ENCODE results near the gene CDH6. TPM values are rescaled to one million over a fixed set of nuclear protein-coding genes. Genes with fewer than 3 reads are reported as not detected.

CDH6 gene
- total RNA-seq, 2 donors from 2014 or later = 0.61 to 1.1 TPM

GRCh38 chr5:31194892-31195555 is 1.5 kb downstream of the CDH6 start:
- intact Hi-C loops (cut with DNase I, micrococcal nuclease) = no loop called here
- DNase-seq = no peak
- peak; percentile 79 for ATAC-seq

- intact Hi-C loops (cut with DNase I, micrococcal nuclease) = no loop called here
- ATAC-seq (no peak), DNase-seq (no peak)
Measured at GRCh38 chr5:31196309-31196708, 2.8 kb downstream of the CDH6 start.

- intact Hi-C loops (cut with DNase I, micrococcal nuclease) = no loop called here
- no peak for DNase-seq
- ATAC-seq = no peak
Measured at GRCh38 chr5:31197183-31197582, 3.7 kb downstream of the CDH6 start.

- DNase-seq (no peak), ATAC-seq (no peak)
- intact Hi-C loops (cut with DNase I, micrococcal nuclease) = no loop called here
Measured at GRCh38 chr5:31204958-31205357, 11.5 kb downstream of the CDH6 start.

- intact Hi-C loops (cut with DNase I, micrococcal nuclease) = no loop called here
- DNase-seq = no peak
- no peak for ATAC-seq
Measured at GRCh38 chr5:31208043-31208442, 14.6 kb downstream of the CDH6 start.

GRCh38 chr5:31209334-31209733 is 15.8 kb downstream of the CDH6 start:
- DNase-seq = no peak
- intact Hi-C loops (cut with DNase I, micrococcal nuclease) = no loop called here
- no peak for ATAC-seq

GRCh38 chr5:31211098-31211497 is 17.6 kb downstream of the CDH6 start:
- ATAC-seq = no peak
- intact Hi-C loops (cut with DNase I, micrococcal nuclease) = no loop called here
- no peak for DNase-seq

- intact Hi-C loops (cut with DNase I, micrococcal nuclease) = no loop called here
- ATAC-seq (no peak), DNase-seq (no peak)
Measured at GRCh38 chr5:31213257-31213656, 19.8 kb downstream of the CDH6 start.

- DNase-seq (no peak), ATAC-seq (peak; percentile 34)
- intact Hi-C loops (cut with DNase I, micrococcal nuclease) = no loop called here
Measured at GRCh38 chr5:31213705-31214121, 20.2 kb downstream of the CDH6 start.

- ATAC-seq (no peak), DNase-seq (no peak)
- intact Hi-C loops (cut with DNase I, micrococcal nuclease) = no loop called here
Measured at GRCh38 chr5:31214229-31214628, 20.7 kb downstream of the CDH6 start.

GRCh38 chr5:31215236-31215635 is 21.8 kb downstream of the CDH6 start:
- no peak for DNase-seq
- ATAC-seq = no peak
- intact Hi-C loops (cut with DNase I, micrococcal nuclease) = no loop called here

- ATAC-seq (no peak), DNase-seq (no peak)
- intact Hi-C loops (cut with DNase I, micrococcal nuclease) = no loop called here
Measured at GRCh38 chr5:31217446-31217845, 24.0 kb downstream of the CDH6 start.

- intact Hi-C loops (cut with DNase I, micrococcal nuclease) = no loop called here
- no peak for DNase-seq
- peak; percentile 98 for ATAC-seq
Measured at GRCh38 chr5:31218978-31219377, 25.5 kb downstream of the CDH6 start.

GRCh38 chr5:31221001-31221400 is 27.5 kb downstream of the CDH6 start:
- intact Hi-C loops (cut with DNase I, micrococcal nuclease) = no loop called here
- no peak for DNase-seq
- ATAC-seq = peak; percentile 51

GRCh38 chr5:31225118-31225517 is 31.6 kb downstream of the CDH6 start:
- ATAC-seq (no peak), DNase-seq (no peak)
- intact Hi-C loops (cut with DNase I, micrococcal nuclease) = no loop called here

- intact Hi-C loops (cut with DNase I, micrococcal nuclease) = no loop called here
- ATAC-seq (no peak), DNase-seq (no peak)
Measured at GRCh38 chr5:31225613-31226012, 32.1 kb downstream of the CDH6 start.

- DNase-seq = no peak
- ATAC-seq = no peak
- intact Hi-C loops (cut with DNase I, micrococcal nuclease) = no loop called here
Measured at GRCh38 chr5:31226651-31227050, 33.2 kb downstream of the CDH6 start.

- intact Hi-C loops (cut with DNase I, micrococcal nuclease) = no loop called here
- no peak for ATAC-seq
- DNase-seq = no peak
Measured at GRCh38 chr5:31229266-31229665, 35.8 kb downstream of the CDH6 start.

- ATAC-seq (no peak), DNase-seq (no peak)
- intact Hi-C loops (cut with DNase I, micrococcal nuclease) = no loop called here
Measured at GRCh38 chr5:31231177-31231838, 37.8 kb downstream of the CDH6 start.

GRCh38 chr5:31232273-31232888 is 38.9 kb downstream of the CDH6 start:
- intact Hi-C loops (cut with DNase I, micrococcal nuclease) = no loop called here
- DNase-seq = peak in 1 of 2 donors; percentile 12
- ATAC-seq = peak; percentile 83

All from left colon (tissue), 2 donors.